Ramos (cell line): ENCODE measurements around the gene KCNMB2.
"Not testable (repeated sequence)": the region's sequence is repeated elsewhere in the genome, so short reads cannot be mapped to it uniquely, and the experiment has no call there.

ENCODE experiments used
- in situ Hi-C: fragments of 300-500 bp; cut with MboI; formaldehyde crosslinking; loops from one replicate; pipeline ENCODE4 v1.14.3; 2022; ENCODE audit warnings: low sequenced_read_pairs; ENCODE audit not compliant: unreplicated experiment

KCNMB2 gene

DNA sequence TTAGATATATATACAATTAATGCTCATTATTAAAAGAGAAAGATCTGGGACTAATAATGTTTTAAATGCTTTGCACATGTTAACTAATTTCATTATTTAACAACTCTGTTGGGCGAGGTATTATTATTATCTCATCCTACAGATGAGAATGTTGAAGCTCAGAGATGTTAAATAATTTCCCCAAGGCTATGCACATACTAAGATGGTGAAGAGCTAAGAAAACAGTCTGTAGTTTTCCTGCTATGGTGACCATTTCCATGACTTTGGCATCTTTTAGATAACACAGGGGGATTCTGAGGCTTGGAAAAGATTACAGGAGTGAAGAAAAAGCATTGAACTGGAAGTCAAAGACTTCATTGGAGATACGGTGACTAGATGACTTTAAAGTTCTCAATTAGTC lies 308.7 kb downstream of the KCNMB2 start:
- in situ Hi-C loops = no loop called here

DNA sequence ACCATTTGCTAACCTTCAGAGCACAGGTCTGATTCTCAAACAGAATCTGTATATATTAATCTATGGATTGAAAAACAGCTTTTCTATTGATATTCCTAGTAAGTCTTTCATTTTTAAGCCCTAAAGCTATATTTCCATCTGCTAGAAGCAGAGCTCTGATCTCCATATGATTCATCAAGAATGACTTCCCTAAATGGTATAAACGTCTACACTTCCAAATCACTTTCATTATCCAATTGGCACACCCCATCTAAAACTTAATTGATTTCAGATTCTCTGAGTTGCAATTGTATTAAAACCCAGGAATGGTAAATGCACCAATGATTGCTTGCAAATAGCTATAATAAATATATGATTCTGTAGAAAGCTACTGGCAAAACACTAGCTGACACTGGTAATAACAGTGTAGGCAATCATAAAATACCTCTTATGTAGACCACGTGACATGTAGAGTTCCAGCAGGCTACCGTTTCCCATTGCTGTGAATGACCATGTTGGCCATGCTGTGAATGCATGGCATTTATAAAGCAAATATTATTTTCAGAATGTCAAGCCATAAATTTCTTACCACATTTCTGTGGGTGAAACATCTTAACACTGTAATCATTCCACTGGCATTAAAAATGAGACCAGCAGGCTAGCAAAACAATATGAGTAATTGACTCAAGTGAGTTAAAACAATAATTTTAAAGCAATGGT lies 309.3 kb downstream of the KCNMB2 start:
- in situ Hi-C loops = no loop called here

DNA sequence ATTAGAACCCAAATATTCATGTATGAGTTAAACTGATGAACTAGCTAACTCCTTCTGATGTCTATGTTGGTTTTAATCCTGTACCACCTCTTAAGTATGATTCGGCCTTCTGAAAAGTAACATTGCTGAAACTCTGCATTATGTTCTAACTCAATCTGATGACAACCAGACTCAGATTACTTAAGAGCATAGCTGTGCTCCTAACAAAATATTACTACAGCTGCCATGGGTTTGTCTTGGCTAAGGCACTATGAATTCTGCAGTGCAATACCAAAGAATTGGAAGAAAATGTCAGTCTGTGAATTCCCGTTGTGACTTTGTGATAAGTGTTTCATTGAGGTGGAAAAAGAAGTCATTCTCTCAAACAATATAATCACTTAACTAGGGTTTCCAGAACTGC lies 311.0 kb downstream of the KCNMB2 start:
- in situ Hi-C loops = no loop called here

- in situ Hi-C loops = no loop called here
Observed at GRCh38 chr3:178849199-178849910, 313.1 kb downstream of the KCNMB2 start.

DNA sequence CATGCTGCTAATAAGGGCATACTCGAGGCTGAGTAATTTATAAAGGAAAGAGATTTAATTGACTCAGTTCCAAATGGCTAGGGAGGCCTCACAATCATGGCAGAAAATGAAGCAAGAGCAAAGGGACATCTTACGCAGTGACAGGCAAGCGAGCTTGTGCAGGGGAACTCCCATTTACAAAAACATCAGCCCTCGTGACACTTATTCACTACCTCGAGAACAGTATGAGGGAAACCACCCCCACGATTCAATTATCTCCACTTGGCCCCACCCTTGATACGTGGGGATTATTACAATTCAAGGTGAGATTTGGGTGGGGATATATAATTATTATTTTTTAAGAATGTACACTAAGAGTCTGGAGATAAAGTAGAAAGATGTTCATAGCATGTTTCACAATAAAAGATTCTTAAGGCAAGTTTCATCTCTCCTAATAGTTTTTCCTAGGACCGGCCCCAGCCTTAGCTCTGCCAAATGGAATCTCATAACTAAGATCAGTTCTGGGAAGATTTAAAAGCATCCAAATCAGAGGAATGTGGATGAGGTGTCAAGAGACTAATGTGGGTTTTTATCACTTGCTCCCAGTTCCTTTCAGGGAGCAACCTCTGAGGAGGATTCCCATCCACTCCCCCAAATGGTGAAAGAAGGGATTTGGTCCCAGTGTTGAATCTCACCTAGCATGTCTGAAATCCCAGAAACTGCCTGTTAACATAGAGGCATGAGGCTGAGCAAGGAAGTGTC lies 314.4 kb downstream of the KCNMB2 start:
- in situ Hi-C loops = no loop called here

GRCh38 chr3:178851564-178851963 lies 315.3 kb downstream of the KCNMB2 start:
- in situ Hi-C loops = no loop called here

GRCh38 chr3:178856804-178857203 lies 320.6 kb downstream of the KCNMB2 start:
- in situ Hi-C loops = no loop called here

DNA sequence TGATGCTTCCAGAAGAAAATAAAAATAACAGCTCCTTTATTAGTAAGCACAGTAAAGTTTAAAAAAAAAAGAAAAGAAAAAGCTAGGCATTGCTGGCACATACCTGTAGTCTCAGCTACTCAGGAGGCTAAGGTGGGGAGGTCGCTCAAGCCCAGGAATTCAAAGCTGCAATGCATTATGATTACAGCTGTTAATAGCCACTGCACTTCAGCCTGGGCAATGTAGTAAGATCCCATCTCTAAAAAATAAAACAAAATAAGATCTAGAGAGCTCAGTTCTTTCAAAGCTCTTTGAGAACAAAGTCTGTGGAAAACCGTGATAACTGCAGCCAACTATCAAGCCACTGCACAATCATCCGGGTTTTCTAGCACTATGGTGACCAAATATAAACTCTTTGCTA lies 323.1 kb downstream of the KCNMB2 start:
- in situ Hi-C loops = no loop called here

DNA sequence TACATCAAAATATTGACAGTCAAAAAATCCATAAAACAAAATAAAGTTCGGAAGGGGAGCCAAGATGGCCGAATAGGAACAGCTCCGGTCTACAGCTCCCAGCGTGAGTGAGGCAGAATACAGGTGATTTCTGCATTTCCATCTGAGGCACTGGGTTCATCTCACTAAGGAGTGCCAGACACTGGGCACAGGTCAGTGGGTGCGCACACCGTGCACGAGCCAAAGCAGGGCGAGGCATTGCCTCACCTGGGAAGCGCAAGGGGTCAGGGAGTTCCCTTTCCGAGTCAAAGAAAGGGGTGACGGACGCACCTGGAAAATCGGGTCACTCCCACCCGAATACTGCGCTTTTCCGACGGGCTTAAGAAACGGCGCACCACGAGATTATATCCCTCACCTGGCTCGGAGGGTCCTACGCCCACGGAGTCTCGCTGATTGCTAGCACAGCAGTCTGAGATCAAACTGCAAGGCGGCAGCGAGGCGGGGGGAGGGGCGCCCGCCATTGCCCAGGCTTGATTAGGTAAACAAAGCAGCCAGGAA lies 323.7 kb downstream of the KCNMB2 start:
- in situ Hi-C loops = not testable (repeated sequence)

- in situ Hi-C loops = no loop called here
Observed at GRCh38 chr3:178868681-178869080, 332.4 kb downstream of the KCNMB2 start.

- in situ Hi-C loops = no loop called here
Observed at GRCh38 chr3:178870085-178870484, 333.8 kb downstream of the KCNMB2 start.

- in situ Hi-C loops = no loop called here
Observed at GRCh38 chr3:178875157-178875556, 338.9 kb downstream of the KCNMB2 start.

GRCh38 chr3:178875836-178876235 lies 339.6 kb downstream of the KCNMB2 start:
- in situ Hi-C loops = no loop called here

DNA sequence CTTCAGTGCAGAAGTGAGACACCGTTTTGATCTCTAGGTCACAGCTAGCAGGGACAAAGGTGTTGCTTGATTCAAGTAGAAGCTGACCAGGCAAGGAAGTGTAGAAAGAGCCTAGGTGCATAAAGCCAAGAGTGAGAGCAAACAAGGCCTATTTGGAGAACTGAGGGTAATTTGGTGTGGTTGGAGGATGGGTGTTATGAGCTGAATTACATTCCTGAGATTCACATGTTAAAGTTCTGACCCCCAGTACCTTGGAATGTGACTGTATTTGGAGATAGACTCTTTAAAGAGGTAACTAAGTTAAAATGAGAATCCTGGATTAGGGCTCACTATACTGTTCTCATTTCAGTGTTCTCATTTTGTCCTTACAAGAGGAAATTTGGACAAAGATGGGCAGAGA lies 344.0 kb downstream of the KCNMB2 start:
- in situ Hi-C loops = no loop called here
